Prostate gland (tissue), 1 donor: ENCODE results near the gene CARD9.

Experiments
- POLR2A ChIP-seq: fragments of 450-650 bp; IDR thresholded peaks from one replicate; pipeline ENCODE4 v1.6.1; 2016; ENCODE audit warnings: antibody characterized with exemption, mild to moderate bottlenecking
- POLR2AphosphoS5 ChIP-seq: sonication (generic); formaldehyde crosslinking; IDR thresholded peaks from one replicate; pipeline ENCODE4 v1.6.1; 2017; ENCODE audit warnings: antibody characterized with exemption

GRCh38 chr9:136335296-136336155, 37.9 kb downstream of the CARD9 start:
- no peak for TF ChIP-seq POLR2AphosphoS5
- TF ChIP-seq POLR2A = no peak
